G401.6 (cell line): ENCODE results near the gene AJAP1.

ENCODE experiments used
- FAIRE-seq: peaks from 2 replicates; lab custom pipeline; 2012; peaks lifted over from hg19 to GRCh38; lab: Jason Lieb, UNC

AJAP1 gene

DNA sequence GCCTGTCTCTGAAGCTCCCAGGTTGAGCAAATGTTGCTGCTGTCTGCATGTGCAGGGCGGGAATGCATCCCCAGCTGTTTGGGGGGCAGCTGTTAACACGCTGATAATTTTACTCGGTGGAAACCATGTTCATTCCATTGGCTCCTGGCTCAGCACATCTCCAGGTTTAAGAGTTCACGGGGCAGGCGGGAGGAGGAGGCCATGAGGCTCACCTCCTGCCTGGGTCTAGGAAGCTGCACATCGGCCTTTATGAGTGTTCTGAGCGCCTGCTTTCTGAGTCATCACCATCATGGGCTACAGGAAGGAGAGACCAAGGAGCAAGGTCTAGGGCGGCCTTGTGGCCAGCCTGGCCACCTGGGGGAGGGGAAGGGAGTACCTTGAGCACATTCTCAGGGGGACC lies 29.7 kb downstream of the AJAP1 start:
- FAIRE-seq: no peak

DNA sequence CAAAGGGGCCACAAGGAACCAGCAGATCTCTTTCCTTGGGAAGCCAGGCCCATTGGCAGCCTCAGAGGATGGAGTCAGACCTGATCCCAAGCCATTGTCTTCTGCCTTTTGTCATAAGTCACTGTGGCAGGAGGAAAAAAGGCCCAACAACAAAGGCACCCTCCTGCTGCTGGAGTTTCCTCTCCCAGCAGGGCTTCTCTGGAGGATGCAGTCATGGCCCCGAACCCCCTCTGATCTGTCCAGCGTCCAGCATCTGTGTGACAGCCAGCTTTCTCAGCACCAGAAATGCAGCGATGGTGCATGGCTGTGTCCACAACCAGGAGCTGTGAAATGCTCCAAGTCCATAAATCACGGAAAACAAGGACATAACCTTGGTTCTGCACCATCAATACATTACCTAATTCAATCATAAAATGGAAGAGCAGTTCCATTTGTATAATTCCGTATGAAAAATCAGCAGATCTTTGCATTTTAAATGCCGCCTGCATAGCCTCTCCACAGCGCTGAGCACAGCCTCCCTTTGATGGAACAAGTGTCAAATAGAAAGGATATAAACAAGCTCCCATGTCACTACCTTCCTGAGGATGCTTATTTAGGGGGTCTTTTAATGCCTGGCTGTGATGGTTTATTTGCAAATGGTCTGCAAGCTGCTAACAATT lies 30.6 kb downstream of the AJAP1 start:
- no peak for FAIRE-seq

DNA sequence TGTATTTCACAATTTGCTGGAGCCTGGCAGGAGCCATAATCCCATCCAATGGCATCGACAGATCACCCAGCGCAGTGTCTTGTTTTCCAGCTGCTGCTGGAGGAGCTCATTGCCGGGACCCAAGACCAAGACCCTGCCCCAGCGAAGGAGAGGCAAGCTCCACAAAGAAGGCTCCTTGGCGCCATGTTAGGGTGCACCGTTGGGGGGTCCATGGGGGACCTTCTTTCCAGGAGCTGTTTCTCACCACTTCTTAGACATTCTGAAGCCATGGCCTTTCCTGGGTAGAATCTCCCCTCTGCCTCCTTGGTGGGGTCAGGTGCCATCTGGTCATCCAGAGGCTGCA lies 31.1 kb downstream of the AJAP1 start:
- no peak for FAIRE-seq

DNA sequence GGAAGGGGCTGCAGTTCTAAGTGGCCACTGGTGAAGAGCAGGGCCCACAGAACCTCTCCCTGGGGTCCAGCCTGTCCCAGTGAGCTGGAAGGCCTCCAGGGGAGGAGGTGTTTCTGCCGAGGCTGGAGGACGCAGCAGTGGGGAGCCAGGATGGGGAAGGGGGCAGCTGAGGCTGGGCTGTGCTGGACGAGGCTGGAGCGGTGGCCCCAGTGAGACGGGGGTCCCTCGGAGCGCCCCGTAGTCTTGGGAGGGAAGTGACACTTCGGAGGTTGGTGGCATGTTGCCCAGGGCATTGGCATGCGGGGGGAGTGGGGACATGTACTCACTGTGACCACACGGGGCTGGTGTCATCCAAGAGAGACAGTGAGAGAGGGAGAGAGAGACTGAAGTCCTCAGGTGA lies 33.5 kb downstream of the AJAP1 start:
- FAIRE-seq: no peak

DNA sequence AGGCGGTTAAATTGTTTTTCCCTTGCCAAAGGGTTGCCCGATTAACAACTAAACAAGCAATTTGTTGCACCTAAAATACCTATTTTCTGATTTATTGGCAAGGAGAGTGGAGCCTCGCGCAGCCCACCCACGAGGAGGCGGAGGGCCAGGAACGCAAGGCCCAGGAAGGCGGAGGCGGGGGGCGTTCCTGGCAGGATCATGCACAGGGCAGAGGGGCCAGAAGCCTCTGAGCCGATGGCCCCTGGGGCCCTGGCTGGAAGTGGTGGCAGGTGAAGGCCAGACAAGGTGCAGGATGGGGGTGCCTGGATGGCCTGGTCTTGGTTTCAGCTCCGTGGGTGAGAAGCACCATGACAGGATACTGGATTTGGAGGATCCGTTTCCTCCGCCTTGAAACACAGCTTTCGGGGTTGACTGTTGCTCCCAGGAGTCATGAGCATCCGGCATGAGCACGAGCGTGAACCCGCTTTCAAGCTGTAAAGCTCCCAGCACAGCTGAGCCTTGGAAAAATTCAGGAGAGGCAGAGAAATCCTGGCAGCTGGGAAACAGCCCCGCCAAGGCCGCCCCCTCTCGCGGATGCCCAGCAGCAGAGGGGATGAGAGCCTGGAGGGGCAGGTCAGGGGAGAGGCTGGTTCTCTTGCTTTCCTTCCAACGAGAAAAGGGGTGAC lies 35.0 kb downstream of the AJAP1 start:
- no peak for FAIRE-seq

DNA sequence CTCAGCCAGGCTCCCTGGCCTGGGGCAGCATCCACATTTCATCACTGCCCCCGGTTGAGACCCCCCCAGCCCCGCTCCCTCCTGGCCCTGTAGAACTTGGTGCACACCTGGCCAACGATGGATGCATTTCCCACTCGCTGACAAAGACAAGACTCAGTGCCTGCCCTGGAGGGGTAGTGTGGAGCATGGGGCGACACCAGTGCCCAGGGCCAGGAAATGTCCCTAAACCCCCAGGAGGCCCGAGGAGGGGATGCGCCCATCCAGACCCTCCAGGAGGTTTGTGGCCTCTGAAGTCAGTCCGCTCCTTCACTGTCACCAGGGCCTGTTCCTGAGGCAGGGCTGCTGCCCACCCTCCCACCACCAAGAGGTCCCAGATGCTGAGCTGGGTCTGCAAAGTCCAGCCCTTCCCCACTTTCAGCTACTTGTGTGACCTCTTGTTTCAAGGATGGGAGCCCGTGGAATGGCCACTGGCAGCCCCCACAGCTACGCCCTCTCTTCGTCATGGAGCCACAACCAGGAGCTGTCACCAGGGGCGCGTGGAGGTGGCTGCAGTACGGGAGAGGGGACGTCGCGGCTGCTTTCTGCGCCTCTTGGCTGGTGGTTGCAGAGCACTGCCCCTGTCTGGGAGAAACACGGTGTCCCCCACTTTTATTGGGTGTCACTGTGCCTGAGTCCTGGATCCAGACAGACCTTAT lies 35.7 kb downstream of the AJAP1 start:
- FAIRE-seq: no peak

DNA sequence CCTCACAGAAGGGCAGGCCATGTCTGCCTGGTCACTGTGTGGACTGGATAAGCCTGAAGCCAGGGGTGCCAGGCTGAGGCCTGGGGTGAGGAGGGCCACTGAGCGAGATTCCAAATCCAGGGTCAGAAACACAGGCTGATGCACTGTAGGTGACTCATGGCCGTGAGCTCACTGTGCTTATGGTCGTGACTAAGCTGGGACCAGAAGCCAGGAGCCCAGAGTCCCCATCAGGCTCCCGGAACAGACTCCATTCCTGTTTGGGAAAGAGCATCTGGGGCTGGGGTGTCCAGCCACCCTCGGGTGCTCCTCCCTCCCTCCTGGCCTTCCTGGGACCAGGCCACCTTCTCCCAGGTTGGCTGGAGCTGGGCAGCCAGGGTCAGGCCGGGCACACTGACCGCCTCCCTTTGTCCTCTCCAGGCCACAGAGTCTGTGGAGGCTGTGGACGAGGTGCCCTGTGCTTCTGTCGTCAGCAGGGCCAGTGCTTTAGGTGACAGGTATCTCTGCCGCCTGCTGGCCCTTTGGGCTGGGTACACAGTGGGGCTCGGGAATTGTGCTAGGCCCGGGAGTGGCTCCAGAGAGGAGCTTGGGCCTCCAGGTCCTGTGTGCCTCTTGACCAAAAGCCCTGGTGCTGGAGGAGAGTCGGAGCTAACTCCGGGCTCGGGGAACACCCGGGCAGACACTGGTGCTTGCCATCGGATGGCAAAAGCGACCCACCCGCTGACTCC lies 36.7 kb downstream of the AJAP1 start:
- FAIRE-seq: no peak

DNA sequence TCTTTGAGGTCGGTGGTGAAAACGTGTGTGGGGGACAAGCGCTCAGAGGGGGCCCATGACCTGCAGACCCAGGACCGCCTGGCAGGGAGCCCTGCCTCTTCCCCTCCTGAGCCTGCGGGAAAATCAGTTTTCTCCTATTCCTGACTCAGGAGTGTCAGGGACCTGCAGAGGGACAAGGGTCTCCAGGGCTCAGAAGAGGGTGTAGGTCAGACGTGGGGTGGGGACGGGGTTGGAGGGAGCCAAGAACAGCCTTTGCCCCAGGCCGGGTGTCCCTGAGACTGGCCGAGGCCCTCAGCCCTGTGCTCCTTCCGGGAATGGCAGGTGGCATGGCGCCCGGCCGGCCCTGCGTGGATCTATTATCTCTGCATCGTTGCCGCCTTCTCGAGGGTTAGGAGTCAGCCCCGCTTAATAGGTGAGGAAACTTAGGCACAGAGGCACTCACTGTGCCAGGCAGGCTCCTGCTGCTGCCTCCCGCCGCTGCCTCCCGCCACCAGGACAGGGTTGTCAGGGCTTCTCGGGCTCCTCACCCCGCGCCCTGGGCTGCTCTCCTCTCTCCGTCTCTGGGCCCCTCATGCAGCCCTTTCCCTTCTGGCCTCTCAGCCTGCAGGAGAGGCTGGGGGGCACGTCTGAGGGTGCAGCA lies 37.5 kb downstream of the AJAP1 start:
- no peak for FAIRE-seq

DNA sequence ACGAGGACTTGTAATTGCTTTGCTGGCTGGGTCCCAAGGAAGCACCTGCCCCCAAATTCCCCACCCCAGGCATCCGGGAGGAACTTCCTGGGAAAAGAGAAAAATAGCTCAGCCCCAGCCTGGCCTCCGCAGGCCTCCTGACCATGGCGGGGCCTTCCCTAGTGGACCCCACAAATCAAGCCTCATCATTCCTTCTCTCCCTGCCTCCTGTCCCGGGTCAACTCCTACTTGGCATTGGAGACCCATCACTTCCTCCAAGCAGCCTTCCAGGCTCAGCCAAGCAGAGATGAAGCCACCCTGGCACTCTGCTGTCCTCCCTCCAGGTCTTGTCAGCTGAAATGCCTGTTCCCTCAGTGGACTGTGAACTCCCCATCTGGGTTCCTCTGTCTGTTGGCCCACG lies 38.0 kb downstream of the AJAP1 start:
- FAIRE-seq: no peak

DNA sequence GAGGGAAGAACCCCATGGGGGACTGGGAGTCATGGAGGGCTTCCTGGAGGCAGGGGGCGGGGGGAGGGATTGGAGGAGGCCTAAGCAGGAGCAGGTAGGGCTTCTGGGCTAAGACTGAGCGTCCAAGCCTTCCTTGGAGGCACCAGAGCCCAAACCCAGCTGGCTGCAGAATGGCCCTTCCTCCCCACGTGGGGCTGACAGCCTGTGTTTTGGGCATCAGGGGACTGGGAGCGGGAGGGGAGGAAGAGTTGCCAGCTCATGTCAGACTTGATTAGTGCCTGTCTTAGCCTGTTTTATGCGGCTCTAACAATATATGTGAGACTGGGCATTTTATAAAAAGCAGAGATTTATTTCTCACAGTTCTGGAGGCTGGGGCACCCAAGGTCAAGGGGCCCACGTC lies 38.9 kb downstream of the AJAP1 start:
- FAIRE-seq: no peak

DNA sequence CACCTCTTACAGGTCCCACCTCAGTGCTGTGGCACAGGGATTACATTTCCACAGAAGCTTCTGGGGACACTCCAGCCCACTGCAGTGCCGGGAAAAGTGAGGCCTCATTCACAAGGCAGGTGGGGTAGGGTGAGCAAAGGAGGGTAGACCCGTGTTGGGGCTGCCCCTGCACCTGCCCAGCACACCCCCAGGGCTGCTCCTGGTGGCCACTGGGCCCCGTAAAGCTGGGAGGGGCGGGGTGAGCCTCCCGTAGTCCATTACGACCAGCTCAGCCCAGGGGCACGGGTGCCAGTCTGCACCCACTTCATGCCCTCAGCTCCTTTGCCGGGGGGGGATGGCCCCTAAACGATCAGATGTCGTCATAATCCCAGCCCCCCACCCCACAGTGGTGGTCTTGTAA lies 39.5 kb downstream of the AJAP1 start:
- no peak for FAIRE-seq

DNA sequence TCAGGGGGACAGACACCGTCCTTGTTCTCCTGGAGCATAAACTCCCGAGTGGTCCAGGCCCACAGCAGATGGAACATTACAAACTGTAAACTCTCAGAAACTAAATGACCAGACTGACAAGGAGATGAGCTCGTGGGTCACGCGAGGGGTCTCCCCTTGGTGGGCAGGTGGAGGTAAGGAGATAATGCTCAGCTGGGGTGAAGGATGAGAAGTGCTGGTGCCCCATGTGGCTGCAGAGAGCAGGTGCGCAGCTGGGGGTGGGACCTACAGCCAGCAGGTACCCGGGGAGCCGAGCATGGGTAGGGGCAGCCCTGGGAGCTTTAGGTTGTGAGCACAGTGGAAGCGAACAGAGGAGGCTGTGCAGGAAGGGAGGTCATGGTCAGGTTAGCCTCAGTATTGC lies 40.1 kb downstream of the AJAP1 start:
- FAIRE-seq: no peak

DNA sequence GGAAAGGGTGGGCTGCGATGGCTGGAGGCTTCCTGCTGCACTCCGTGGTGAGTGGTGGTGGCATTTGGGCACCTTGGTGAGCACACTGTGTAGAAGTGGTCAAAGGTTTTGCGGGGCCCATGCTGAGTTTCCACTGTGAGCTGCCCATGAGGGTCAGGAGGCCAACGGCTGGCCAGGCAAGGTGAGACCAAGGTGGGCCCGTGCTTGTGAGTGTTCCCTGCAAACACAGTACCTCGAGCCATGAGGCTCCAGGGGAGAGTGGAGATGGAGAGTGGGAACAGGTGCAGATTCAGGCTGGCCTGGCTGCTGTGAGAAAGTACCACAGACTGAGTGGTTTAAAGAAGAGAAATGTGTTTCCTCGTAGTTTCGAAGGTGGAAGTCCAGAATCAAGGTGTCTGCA lies 40.8 kb downstream of the AJAP1 start:
- no peak for FAIRE-seq

DNA sequence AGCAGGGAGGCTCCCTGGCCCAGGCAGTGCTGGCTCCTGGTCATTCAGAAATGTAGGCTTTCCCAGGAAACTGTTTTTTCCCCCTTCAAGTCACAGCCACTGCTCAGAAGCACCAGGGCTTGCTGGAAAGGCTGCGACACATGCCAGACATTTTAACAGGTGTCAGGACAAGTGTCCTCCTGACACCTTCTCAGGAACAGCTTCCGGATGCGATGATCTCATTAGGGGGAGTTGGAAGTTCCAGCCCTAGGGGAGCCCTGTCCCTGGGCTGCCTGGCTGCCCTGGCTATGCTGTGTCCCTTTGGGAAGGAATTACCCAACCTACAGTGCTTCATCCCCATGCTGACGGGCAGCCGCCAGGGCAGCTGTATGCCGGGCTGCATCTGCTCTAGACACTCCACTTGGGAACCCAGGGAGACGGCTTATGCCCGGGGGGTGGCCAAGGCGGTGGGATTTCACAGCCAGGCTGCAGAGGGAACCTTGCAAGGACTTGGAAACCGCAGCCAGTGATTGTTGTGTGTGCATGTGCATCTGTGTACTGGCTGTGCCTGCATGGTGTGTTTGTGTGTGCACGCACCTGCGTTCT lies 41.8 kb downstream of the AJAP1 start:
- no peak for FAIRE-seq

DNA sequence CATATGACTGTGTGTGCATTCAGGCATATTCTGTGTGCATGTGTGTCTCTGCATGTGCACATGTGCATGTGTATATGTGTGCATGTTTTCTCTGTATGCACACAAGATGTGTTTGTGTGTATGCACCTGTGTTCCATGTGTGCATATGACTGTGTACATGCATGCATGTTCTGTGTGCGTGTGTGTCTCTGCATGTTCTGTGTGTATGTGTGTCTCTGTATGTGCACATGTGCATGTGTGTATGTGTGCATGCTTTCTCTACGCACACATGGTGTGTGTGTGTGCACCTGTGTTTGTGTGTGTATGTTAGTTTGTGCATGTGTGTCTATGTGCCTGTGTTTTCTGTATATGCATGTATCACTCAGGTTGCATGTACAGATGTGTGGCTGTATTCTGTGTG lies 42.3 kb downstream of the AJAP1 start:
- no peak for FAIRE-seq

DNA sequence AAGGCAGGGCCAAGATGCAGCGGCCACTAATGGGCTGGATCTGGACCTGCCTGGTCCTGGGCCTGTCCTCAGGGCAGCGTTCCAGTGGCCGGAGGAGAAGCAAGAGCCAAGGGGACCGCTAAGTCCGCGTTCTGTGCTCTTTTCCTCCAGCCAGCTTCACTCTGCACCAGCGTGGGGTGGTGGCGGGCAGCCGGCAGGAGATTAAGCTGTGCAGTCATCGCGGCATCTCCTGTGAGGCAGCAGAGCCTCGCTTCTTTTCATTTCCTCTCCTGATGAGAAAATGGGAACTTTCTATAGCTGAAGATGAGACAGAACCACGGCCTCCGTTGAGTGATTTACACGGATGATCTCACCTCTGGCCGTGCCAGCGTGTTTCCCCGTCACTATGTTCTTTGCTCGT lies 43.4 kb downstream of the AJAP1 start:
- FAIRE-seq: no peak

DNA sequence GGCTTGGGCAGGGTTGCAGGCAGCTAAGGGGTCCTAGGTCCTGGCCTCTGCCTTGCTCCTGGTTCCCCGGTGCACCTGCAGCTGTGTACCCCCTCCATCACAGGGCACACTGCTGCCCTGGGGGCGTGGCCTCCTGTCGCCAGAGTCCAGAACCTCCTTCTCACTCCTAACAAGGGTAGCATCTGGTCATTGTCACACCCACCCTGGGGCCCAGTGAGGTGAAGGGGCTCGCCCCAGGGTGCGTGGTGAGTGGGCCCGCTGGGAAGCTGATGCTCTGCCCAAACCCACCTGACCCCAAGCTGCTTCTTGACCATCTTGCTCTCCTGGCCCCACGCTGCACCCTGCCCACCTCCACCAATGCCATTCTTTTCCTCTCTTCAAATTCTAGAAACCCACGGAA lies 44.5 kb downstream of the AJAP1 start:
- FAIRE-seq: no peak

DNA sequence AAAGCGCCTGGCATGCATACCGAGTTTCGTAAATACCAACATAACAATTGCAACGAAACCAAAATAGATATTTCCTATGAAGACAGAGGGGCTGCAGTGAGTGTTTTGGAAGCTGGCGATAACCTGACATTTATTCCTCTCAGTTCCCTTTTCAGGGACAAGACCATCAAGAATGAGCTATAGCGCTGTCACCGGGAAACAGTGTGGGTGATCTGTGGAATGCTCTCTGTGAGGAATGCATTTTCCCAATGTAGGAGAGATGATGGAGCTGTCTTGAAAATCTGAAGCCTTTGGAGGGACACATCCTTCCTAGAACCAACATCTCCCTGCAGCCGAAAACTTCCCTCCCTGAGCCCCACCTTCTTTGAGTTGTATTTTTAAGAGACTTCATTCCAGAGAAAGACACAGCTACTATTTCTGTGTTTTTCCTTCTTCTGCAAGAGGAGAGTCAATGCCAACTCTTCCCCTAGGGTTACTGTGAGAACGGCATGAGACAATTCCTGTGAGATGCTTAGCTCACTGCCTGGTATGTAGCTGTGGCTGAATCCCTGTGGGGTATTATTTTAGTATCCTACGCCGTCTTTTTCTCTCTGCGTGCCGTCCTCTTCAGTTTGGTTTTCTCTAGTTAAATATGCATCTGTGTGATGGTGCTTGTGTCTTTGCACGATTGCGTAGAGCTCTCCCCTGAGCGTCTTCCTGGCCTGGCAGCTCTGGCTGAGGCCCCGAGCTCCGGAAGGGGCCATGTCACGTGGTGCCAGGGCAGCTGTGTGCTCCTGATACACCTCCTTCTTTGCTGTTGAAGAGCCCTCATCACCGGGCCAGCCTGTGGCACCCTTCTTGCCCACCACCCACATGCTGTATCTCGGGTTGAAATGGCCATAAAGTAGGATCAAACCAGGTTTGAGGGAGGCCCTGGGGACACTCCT lies 45.2 kb downstream of the AJAP1 start:
- no peak for FAIRE-seq

DNA sequence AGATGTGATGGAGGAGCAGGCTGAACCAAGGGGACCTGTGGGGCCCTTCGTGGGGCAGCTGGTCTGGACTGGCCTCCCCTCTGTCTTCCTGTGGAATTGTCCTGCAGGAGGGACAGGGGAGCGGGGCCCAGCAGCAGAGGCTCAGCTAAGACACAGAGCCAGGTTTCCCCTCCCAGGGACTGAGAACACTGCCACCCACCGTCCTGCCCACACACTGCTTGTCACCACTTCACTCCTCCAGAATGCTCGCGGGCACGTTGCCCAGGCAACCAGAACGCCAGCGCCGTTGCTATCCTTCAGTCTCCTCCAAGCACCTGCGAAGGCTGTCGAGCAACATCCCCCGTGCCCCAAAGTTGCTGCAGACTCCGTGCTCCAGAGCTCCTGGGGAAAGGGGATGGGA lies 46.4 kb downstream of the AJAP1 start:
- FAIRE-seq: no peak

DNA sequence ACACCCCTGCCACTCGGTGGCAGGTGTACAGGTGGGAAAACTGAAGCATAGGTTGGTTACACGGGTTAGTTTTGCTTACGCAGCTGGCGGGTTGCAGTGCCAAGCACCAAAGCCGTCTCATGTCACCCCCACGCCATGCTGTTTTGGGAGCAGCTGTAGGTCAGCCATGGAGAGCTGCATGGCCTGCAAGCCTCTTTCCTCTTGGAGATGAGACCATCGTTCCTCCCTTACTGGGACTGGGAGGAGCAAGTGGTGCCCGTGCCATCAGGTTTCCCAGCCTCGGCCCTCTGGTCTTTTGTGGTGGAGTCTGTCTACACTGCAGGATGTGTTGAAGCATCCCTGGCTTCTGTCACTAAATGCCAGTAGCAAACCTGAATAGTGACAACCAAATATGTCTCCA lies 46.9 kb downstream of the AJAP1 start:
- no peak for FAIRE-seq

DNA sequence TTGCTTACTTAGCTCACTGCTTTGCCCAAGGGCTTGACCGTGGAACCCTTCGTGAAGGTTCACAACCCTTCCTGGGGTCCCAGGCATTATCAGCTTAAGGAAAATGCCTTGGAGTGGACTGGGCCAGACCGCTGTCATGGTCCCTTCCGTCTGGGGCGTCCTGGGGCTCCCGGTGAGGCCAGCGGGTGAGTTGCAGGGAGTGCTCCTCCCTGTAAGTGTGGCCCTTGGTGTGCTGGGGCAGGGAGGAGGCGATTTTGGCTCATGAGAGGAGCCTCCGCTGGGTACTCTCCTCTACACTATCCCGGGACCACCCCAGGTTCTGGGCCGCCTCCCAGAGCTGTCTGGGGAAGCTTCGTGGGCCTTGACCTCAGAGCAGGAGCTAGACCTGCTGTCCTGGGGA lies 48.1 kb downstream of the AJAP1 start:
- no peak for FAIRE-seq
